ENCODE data around the gene VCAN.

Gene VCAN

DNA sequence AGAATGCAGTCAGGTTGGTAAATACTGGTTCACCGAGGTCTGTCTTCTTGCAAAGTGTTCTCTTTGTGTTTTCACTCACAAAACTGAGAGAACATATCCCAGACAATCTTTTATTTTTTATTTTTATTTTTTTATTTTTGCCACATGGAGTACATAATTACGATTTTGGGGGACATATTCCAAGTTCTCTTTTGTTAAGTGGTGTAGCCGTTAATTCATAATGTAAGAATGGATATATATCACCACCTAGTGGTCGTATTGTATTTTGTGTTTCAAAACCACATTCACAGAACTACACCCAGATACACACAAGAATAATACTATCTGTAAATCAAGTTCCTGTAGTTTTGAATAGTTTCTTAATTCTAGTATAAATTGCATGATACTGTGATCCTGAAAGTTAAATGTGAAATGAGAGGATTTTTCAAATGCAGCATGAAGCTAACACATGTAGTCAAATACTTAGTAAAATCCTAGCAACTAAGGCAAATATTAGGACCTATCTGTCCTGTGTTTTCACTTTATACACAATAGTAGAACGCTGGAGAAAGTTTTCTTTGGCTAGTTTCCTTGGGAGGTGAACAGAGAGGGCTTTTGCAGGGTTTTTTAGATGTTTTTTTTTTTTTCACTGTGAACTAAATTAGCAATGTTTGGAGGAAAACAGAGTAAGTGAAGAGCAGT lies 92.7 kb downstream of the VCAN start:
- no peak for DNase-seq (ENCODE audit: low read depth in 2 of 2)

DNA sequence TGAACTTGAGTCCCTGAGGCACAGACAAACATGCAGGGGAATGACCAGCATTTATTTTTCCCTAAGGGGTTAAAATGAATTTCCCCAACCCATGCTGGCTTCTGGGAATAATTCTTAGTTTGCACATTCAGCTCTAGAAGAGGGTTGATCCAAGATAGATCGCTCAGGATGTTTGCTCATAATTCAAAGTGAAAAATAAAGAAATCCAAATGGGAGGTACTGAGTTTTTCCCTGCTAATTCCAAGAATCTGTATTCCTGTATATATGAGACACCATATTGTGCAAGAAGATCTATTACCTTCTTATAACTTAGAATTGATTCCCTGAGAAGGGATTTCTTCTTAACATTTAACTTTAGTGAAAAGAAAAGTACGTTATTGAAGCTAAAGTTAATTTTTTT lies 96.2 kb downstream of the VCAN start:
- DNase-seq (ENCODE audit: low read depth in 2 of 2), result no peak

GRCh38 chr5:83568186-83568585 lies 96.6 kb downstream of the VCAN start:
- DNase-seq (ENCODE audit: low read depth in 2 of 2), result no peak

DNA sequence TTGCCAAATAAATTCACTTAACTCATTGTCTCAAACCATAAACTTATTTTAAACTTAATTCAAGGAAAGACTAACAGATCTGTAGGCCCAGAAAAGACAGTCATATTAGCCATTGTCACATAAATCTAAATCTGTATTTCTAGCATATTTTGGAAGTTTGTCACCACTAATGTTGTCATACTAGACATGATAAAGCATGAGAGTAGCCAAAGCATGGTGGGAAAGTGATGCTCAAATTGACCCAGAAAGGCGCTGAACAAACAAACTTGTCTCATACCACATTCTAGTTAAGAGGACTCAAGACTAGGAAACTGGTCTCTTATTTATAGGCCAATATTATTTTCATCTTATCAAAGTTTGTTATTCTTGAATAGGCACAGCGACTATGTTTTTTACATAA lies 99.4 kb downstream of the VCAN start:
- no peak for DNase-seq (ENCODE audit: low read depth in 2 of 2)

GRCh38 chr5:83572271-83572670 lies 100.7 kb downstream of the VCAN start:
- no peak for DNase-seq (ENCODE audit: low read depth in 2 of 2)

GRCh38 chr5:83576341-83576740 lies 104.8 kb downstream of the VCAN start:
- DNase-seq (ENCODE audit: low read depth in 2 of 2), result no peak

DNA sequence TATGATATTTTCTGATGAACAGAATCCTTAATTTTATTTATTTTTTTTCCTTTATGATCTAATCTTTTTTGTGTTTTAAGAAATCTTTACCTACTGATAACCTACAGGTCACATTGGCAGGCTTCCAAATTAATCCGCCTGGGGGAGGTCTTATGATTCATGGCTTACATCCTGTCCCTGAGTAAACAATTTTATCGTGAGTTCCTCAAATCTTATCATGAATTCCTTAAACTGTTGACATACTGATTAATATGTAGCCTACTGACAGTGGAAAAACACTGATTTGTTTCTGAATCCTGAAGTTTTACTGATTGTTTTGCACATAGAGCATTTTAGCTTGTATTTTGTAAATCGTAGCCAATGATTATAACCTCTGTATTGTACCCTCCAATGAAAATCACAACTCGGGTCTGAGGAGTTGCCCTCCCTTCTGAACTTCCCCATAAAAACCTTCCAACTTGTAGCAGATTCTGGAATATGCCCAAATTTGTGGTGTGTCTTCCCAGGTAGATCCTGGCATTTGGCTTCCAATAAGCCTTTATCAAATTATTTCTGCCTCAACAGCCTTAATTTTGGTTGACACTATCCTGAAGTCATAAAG lies 105.6 kb downstream of the VCAN start:
- no peak for DNase-seq (ENCODE audit: low read depth in 2 of 2)

GRCh38 chr5:83583859-83584258 lies 112.3 kb downstream of the VCAN start:
- DNase-seq (ENCODE audit: low read depth in 2 of 2), result no peak

DNA sequence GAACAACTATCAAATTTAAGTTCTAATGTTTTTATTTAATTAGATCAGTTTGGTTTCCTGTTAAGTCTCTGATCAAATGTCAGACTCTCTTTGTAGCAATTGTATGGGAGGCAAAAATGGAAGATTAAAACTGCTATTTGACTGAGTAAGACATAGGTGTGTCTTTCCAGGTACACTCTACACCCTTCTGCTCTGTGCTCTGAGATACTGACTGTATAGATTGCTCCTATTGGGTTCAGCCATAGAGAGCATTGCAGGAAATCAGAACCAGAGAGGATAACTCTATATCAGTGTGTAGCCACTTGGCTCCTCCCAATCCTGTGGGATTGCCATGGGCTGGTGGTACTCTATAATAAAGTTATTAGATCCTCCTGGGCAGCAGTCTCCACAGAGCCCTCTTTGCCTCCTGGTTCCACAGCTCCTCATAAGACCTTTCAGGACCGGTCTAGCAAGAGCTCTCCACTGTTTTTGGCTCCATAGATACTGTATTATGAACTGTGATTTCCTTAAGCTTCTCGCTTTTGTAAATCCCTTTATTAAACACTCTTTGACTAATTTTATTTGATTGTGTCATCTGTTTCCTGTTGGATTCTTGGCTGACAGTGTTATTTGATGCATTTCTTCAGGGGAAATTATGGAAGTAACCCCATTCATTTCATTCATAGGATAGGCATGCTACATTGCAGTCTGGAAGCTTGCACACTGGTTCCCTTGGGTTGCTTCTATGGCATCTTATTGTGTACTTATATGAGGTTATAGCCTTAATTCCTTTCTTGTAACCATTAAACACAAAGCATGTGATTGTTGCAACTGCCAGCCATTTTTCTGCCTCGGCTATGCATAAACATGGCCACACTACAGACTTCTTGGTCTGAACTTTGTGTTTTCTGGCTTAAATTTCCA lies 115.6 kb downstream of the VCAN start:
- no peak for DNase-seq (ENCODE audit: low read depth in 2 of 2)

DNA sequence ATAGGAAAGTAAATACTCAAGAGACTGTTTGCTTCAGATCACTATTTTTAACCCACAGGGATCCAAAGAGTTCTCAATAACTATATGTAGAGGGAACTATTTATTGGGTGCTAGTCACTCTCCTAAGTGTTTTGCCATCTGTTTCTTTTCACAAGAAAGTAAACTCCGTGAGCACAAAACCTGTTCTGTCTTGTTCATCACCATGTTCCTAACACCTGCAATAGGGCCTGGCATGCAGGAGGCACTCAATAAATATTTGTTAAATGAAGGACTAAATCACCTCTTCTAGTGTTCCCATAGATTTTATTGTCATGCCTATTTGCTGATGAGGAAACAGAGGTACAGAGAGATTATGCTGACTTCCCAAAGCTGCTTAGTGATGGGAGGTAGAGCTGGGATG lies 118.2 kb downstream of the VCAN start:
- DNase-seq (ENCODE audit: low read depth in 2 of 2), result no peak

DNA sequence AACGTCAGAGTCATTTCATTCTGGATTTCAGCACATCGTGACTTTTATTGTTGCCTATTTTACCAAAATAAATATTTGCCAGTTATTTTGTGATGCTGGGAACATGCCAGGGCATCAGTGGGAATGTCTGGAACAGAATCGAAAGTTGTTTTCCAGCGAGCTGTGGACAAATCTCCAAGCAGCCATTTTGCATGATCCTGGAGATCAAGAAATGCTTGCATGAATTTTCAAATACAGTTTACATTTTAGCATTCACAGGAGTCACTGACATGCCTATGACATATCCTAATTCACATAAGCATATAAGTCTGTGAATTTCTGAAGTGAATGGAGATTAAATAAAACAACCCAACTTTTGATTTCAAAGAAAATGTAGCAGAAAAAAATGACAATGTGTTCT lies 119.4 kb downstream of the VCAN start:
- no peak for DNase-seq (ENCODE audit: low read depth in 2 of 2)

- no peak for DNase-seq (ENCODE audit: low read depth in 2 of 2)
Observed at GRCh38 chr5:83595217-83595616, 123.7 kb downstream of the VCAN start.

DNA sequence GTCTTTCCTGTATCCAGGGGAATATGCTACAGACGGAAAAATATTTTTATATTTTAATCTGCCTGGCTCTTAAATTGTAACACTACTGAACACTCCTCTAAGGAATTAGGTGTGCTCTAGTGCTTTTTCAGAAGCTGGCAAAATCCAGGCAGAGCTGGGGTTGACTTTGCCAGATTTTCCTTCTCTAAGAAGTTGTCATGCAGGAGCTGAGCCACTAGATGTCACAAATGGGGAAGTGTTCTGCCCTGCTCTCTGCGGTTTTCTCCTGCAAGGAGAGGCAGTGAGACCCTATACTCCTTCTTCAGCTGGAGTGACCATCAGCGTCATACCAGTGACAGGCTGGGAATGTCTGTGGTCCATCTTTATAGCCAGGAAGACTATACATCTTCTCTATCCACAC lies 136.6 kb downstream of the VCAN start:
- DNase-seq (ENCODE audit: low read depth in 2 of 2), result no peak

GRCh38 chr5:83614841-83615240 lies 143.3 kb downstream of the VCAN start:
- DNase-seq (ENCODE audit: low read depth in 2 of 2), result no peak

DNA sequence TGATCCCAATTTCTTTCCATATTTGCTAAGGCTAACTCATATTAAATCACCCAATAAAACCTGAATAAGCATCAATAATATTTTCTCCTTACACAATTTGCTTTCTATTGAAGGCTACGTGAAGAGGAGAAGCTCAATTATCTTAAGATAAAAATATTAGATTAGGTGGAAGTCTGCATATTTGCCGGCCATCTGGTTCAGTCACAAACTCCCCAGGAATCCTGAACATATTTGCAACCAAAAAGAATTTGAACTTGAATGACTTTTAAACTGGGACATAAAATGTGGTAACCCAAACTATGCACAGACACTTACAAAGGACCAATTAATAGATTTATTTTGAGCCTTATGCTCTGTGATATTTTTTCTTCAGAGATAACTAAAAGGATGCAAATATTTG lies 156.8 kb downstream of the VCAN start:
- DNase-seq (ENCODE audit: low read depth in 2 of 2), result no peak
